K562 (cell line): ENCODE results near the gene ADGRD1.

Experiments used
- HDAC2 ChIP-seq: fragments of 450-650 bp; IDR thresholded peaks from 2 replicates; pipeline ENCODE4 v1.6.1; 2016; ENCODE audit warnings: mild to moderate bottlenecking
- SP1 ChIP-seq: sonication (generic); formaldehyde crosslinking; IDR thresholded peaks from 2 replicates; pipeline ENCODE4 v1.8.1; 2022; ENCODE audit warnings: mild to moderate bottlenecking, missing genetic modification reagents
- TF ChIP-seq, protein P1 (sequence below): sonication (generic); formaldehyde crosslinking; IDR thresholded peaks from 2 replicates; pipeline ENCODE4 v1.8.0; 2022; ENCODE audit warnings: missing genetic modification reagents, mild to moderate bottlenecking, borderline replicate concordance
- TF ChIP-seq, protein P2 (sequence below): IDR thresholded peaks from 2 replicates; pipeline ENCODE4 v1.6.1; 2012; ENCODE audit warnings: low read depth, low read length, improper control_type of control experiment, borderline replicate concordance

GRCh38 chr12:131052929-131053328, 99.2 kb downstream of the ADGRD1 start:
- no peak for TF ChIP-seq HDAC2
- TF ChIP-seq SP1 (CRISPR knock-in tag): no peak
- TF ChIP-seq, protein P1, sequence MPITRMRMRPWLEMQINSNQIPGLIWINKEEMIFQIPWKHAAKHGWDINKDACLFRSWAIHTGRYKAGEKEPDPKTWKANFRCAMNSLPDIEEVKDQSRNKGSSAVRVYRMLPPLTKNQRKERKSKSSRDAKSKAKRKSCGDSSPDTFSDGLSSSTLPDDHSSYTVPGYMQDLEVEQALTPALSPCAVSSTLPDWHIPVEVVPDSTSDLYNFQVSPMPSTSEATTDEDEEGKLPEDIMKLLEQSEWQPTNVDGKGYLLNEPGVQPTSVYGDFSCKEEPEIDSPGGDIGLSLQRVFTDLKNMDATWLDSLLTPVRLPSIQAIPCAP (CRISPR knock-in tag): no peak
- TF ChIP-seq, protein P2, sequence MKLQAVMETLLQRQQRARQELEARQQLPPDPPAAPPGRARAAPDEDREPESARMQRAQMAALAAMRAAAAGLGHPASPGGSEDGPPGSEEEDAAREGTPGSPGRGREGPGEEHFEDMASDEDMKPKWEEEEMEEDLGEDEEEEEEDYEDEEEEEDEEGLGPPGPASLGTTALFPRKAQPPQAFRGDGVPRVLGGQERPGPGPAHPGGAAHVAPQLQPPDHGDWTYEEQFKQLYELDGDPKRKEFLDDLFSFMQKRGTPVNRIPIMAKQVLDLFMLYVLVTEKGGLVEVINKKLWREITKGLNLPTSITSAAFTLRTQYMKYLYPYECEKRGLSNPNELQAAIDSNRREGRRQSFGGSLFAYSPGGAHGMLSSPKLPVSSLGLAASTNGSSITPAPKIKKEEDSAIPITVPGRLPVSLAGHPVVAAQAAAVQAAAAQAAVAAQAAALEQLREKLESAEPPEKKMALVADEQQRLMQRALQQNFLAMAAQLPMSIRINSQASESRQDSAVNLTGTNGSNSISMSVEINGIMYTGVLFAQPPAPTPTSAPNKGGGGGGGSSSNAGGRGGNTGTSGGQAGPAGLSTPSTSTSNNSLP: no peak
